ENCODE measurements around the gene ATG4C.

The ATG4C gene

GRCh38 chr1:62906428-62906886 lies 122.5 kb downstream of the ATG4C start:
- DNase-seq: no peak

GRCh38 chr1:62908168-62908695 lies 124.3 kb downstream of the ATG4C start:
- DNase-seq: peak; percentile 4

- no peak for DNase-seq
Observed at GRCh38 chr1:62912028-62912638, 128.2 kb downstream of the ATG4C start.

Data from NCI-H2171 treated with DMSO at 0.1 percent for 48 hours (cell line).